ENCODE measurements around the gene GPI. TPM values are rescaled to one million over a fixed set of nuclear protein-coding genes. Genes with fewer than 3 reads are reported as not detected.

GPI gene
- total and polyA plus RNA-seq, 2 of the 13 experiments (the other 11 are each of a cell fraction or from before 2014, with no cell fraction given): 147 to 167 TPM

- TF ChIP-seq HBP1 (CRISPR knock-in tag; IDR thresholded peaks at IDR 0.05; ENCODE audit: low read depth) (peak; percentile 64; the same call in 1 of the 2 replicates), ZNF746 (CRISPR knock-in tag; IDR thresholded peaks at IDR 0.05) (no peak), CBX2 (IDR thresholded peaks at IDR 0.05; ENCODE audit: low read depth, low read length) (no peak), CBX2 (CRISPR knock-in tag; IDR thresholded peaks at IDR 0.05; ENCODE audit: low read depth) (no peak), ESRRA (CRISPR knock-in tag; IDR thresholded peaks at IDR 0.05; ENCODE audit: low read depth) (peak; percentile 52; the same call in 1 of the 2 replicates), ZNF547 (CRISPR knock-in tag; IDR thresholded peaks at IDR 0.05) (peak; percentile 79; the same call in 1 of the 2 replicates), ZNF263 (CRISPR knock-in tag; IDR thresholded peaks at IDR 0.05) (peak; percentile 37; the same call in 1 of the 2 replicates), ZNF503 (CRISPR knock-in tag; IDR thresholded peaks at IDR 0.05) (no peak), PHF8 (CRISPR knock-in tag; IDR thresholded peaks at IDR 0.05) (peak; percentile 97), NKX3-1 (CRISPR knock-in tag; IDR thresholded peaks at IDR 0.05) (peak; percentile 92), NFE2 (CRISPR knock-in tag; IDR thresholded peaks at IDR 0.05) (no peak), FOSL1 (CRISPR knock-in tag; IDR thresholded peaks at IDR 0.05; ENCODE audit: borderline replicate concordance) (peak; percentile 48; the same call in 1 of the 2 replicates), ZNF724P (CRISPR knock-in tag; IDR thresholded peaks at IDR 0.05; ENCODE audit: borderline replicate concordance) (no peak; the same call in 1 of the 2 replicates), MYNN (CRISPR knock-in tag; IDR thresholded peaks at IDR 0.05; ENCODE audit: low read depth) (no peak; the same call in 1 of the 2 replicates), ZNF614 (CRISPR knock-in tag; IDR thresholded peaks at IDR 0.05; ENCODE audit: borderline replicate concordance) (peak; percentile 69; the same call in 1 of the 2 replicates), ZFYVE20 (CRISPR knock-in tag; IDR thresholded peaks at IDR 0.05; ENCODE audit: borderline replicate concordance, low read depth) (no peak), ZNF576 (CRISPR knock-in tag; IDR thresholded peaks at IDR 0.05) (no peak), TMF1 (CRISPR knock-in tag; IDR thresholded peaks at IDR 0.05; ENCODE audit: low read depth) (peak; percentile 34; the same call in 1 of the 2 replicates), RFXANK (CRISPR knock-in tag; IDR thresholded peaks at IDR 0.05) (0 out of 2 replicates have a peak, but pooled peaks have one; percentile 48), CEBPG (CRISPR knock-in tag; IDR thresholded peaks at IDR 0.05) (peak; percentile 28; the same call in 1 of the 2 replicates), HOXA3 (CRISPR knock-in tag; IDR thresholded peaks at IDR 0.05) (peak; percentile 81), IRF9 (CRISPR knock-in tag; IDR thresholded peaks at IDR 0.05; ENCODE audit: borderline replicate concordance) (peak; percentile 91; the same call in 1 of the 2 replicates), CREBL2 (CRISPR knock-in tag; IDR thresholded peaks at IDR 0.05; ENCODE audit: borderline replicate concordance) (peak; percentile 83; the same call in 1 of the 2 replicates), SMARCE1 (IDR thresholded peaks at IDR 0.05; ENCODE audit: borderline replicate concordance) (no peak)
Observed at GRCh38 chr19:34404109-34404909, 39.3 kb downstream of the GPI start, which contains the start of gene PDCD2L (continued).
